Liver (tissue), 9 donors: Measurements from ENCODE around the gene LSR. TPM values are rescaled to one million over a fixed set of nuclear protein-coding genes. Genes with fewer than 3 reads are reported as not detected.

Experiments
- DNase-seq: peaks from one replicate; pipeline ENCODE4 v3.0.0-alpha.2; 2017; ENCODE audit warnings: low spot score
- H3K27ac ChIP-seq, 2 donors: one replicate each; pipeline ENCODE4 v1.7.0; 2013; ENCODE audit warnings: inconsistent platforms in 2 of 2, low read length in 2 of 2, control low read depth in 1 of 2, low read depth in 1 of 2, mild to moderate bottlenecking in 1 of 2
- H3K27me3 ChIP-seq, 4 donors: one replicate each; pipeline versions ENCODE4 v1.6.1 to v1.7.0; 2013; ENCODE audit warnings: low read length in 3 of 4, inconsistent platforms in 1 of 4, mild to moderate bottlenecking in 1 of 4, moderate library complexity in 1 of 4; ENCODE audit not compliant: control insufficient read depth in 4 of 4, insufficient read depth in 4 of 4
- H3K36me3 ChIP-seq, 4 donors: one replicate each; pipeline versions ENCODE4 v1.6.1 to v1.7.0; 2013; ENCODE audit warnings: low read length in 3 of 4, mild to moderate bottlenecking in 3 of 4, low read depth in 1 of 4, moderate library complexity in 1 of 4; ENCODE audit not compliant: control insufficient read depth in 4 of 4, insufficient read depth in 3 of 4
- H3K4me1 ChIP-seq, 4 donors: one replicate each; pipeline versions ENCODE4 v1.6.1 to v1.7.0; 2013; ENCODE audit warnings: low read length in 3 of 4, mild to moderate bottlenecking in 3 of 4, moderate library complexity in 1 of 4; ENCODE audit not compliant: control insufficient read depth in 4 of 4, insufficient read depth in 4 of 4
- H3K4me3 ChIP-seq, 3 donors: one replicate each; pipeline versions ENCODE4 v1.6.1 to v1.7.0; 2013; ENCODE audit warnings: low read length in 3 of 3, control low read depth in 1 of 3, low read depth in 1 of 3, mild to moderate bottlenecking in 1 of 3
- H3K9ac ChIP-seq, 2 donors: one replicate each; pipeline ENCODE4 v1.7.0; 2013; ENCODE audit warnings: low read length in 2 of 2, mild to moderate bottlenecking in 2 of 2, moderate library complexity in 2 of 2, control low read depth in 1 of 2, low read depth in 1 of 2
- H3K9me3 ChIP-seq, 4 donors: one replicate each; pipeline versions ENCODE4 v1.6.1 to v1.7.0; 2013; ENCODE audit warnings: low read length in 3 of 4; ENCODE audit not compliant: control insufficient read depth in 4 of 4
- ATF3 ChIP-seq: IDR thresholded peaks from 2 replicates; pipeline ENCODE4 v1.6.1; 2016; ENCODE audit warnings: antibody characterized with exemption
- CTCF ChIP-seq: fragments of 150-350 bp; IDR thresholded peaks from 2 replicates; pipeline ENCODE4 v1.5.1; 2017; ENCODE audit warnings: improper control_type of control experiment, low read depth, low read length; ENCODE audit not compliant: missing input control
- EGR1 ChIP-seq, 2 donors: IDR thresholded peaks; 2 replicates each; pipeline ENCODE4 v1.6.1; 2016 to 2018; ENCODE audit warnings: antibody characterized with exemption in 2 of 2, low read depth in 2 of 2
- FOXA1 ChIP-seq: IDR thresholded peaks from 2 replicates; pipeline ENCODE4 v1.6.1; 2016; ENCODE audit warnings: antibody characterized with exemption
- FOXA2 ChIP-seq: IDR thresholded peaks from 2 replicates; pipeline ENCODE4 v1.6.1; 2016; ENCODE audit warnings: antibody characterized with exemption
- GABPA ChIP-seq, 2 donors: IDR thresholded peaks in 1 of 2; conservative IDR thresholded peaks in 1 of 2; 2 replicates each; pipeline ENCODE4 v1.6.1; 2016; ENCODE audit warnings: antibody characterized with exemption in 2 of 2, mild to moderate bottlenecking in 1 of 2, moderate library complexity in 1 of 2
- HNF4A ChIP-seq, 2 donors: conservative IDR thresholded peaks; 2 replicates each; pipeline ENCODE4 v1.6.1; 2016; ENCODE audit warnings: antibody characterized with exemption in 2 of 2, mild to moderate bottlenecking in 2 of 2
- HNF4G ChIP-seq: IDR thresholded peaks from 2 replicates; pipeline ENCODE4 v1.6.1; 2016; ENCODE audit warnings: antibody characterized with exemption
- JUND ChIP-seq, 2 donors: IDR thresholded peaks; 2 replicates each; pipeline ENCODE4 v1.6.1; 2016; ENCODE audit warnings: antibody characterized with exemption in 2 of 2
- MAX ChIP-seq: IDR thresholded peaks from 2 replicates; pipeline ENCODE4 v1.6.1; 2016; ENCODE audit warnings: antibody characterized with exemption
- NR2F2 ChIP-seq: IDR thresholded peaks from 2 replicates; pipeline ENCODE4 v1.6.1; 2016; ENCODE audit warnings: antibody characterized with exemption
- RAD21 ChIP-seq, 2 donors: IDR thresholded peaks; 2 replicates each; pipeline ENCODE4 v1.6.1; 2016; ENCODE audit warnings: antibody characterized with exemption in 2 of 2, mild to moderate bottlenecking in 2 of 2
- REST ChIP-seq: IDR thresholded peaks from 2 replicates; pipeline ENCODE4 v1.6.1; 2016; ENCODE audit warnings: antibody characterized with exemption, mild to moderate bottlenecking
- RXRA ChIP-seq, 2 donors: IDR thresholded peaks; 2 replicates each; pipeline ENCODE4 v1.6.1; 2017 to 2018; ENCODE audit warnings: antibody characterized with exemption in 2 of 2, mild to moderate bottlenecking in 1 of 2
- SP1 ChIP-seq: IDR thresholded peaks from 2 replicates; pipeline ENCODE4 v1.6.1; 2018; ENCODE audit warnings: antibody characterized with exemption, mild to moderate bottlenecking
- TAF1 ChIP-seq: conservative IDR thresholded peaks from 2 replicates; pipeline ENCODE4 v1.6.1; 2016; ENCODE audit warnings: antibody characterized with exemption, mild to moderate bottlenecking
- YY1 ChIP-seq: IDR thresholded peaks from 2 replicates; pipeline ENCODE4 v1.6.1; 2016; ENCODE audit warnings: antibody characterized with exemption, mild to moderate bottlenecking
- ZBTB33 ChIP-seq: IDR thresholded peaks from 2 replicates; pipeline ENCODE4 v1.6.1; 2016; ENCODE audit warnings: antibody characterized with exemption
- WGBS: extraction: QIAGEN DNeasy Blood & Tissue Kit; methylation state at CpG from one replicate; pipeline ENCODE4 v1.1.7; 2013; 5-methylcytosine and 5-hydroxymethylcytosine counted together
- polyA plus RNA-seq, 2 donors: library from polyadenylated mRNA; stranded (reverse) in 1 of 2; unstranded in 1 of 2; fragments of 200-250 nt in 1 of 2; fragments of >200 nt in 1 of 2; fragmentation: Nextera tagmentation in 1 of 2; extraction: Ambion mirVana in 1 of 2; gene quantifications; one replicate each; pipeline versions ENCODE4 v1.2.1 to v1.2.3, GENCODE V29; 2013 to 2015
- total RNA-seq, 2 donors: library from RNA; depleted of rRNA; stranded (reverse); fragments of >200 nt; gene quantifications; one replicate each; pipeline ENCODE4 v1.2.3, GENCODE V29; 2014
- donor health status: healthy.
- donor health status: healthy.
- donor health status: healthy.
- donor health status: healthy.
- donor health status: healthy.

LSR gene
- total and polyA plus RNA-seq, 4 donors, result 33.7 to 150 (median 48.0) TPM

- TF ChIP-seq EGR1 (IDR thresholded peaks at IDR 0.05; ENCODE audit: low read depth in 2 of 2) (no peak), RAD21 (IDR thresholded peaks at IDR 0.05) (no peak), HNF4G (no peak)
Observed at GRCh38 chr19:35314031-35314430, 65.2 kb downstream of the LSR start (continued).

- no peaks in the 10 kb centered on the region for H3K9me3 ChIP-seq
- no peak overlapping the region for H3K27ac ChIP-seq
- no peak for TF ChIP-seq ZBTB33
- TF ChIP-seq GABPA (IDR thresholded peaks at IDR 0.05 in 1 of 2, conservative IDR thresholded peaks at IDR 0.05 in 1 of 2), result no peak
- TF ChIP-seq HNF4A (conservative IDR thresholded peaks at IDR 0.05), result no peak
- no peak for TF ChIP-seq NR2F2
- no peak for TF ChIP-seq CTCF
- no peak for TF ChIP-seq FOXA2
- no peak for TF ChIP-seq JUND (IDR thresholded peaks at IDR 0.05)
- TF ChIP-seq RXRA (IDR thresholded peaks at IDR 0.05), result no peak
- no peak for TF ChIP-seq FOXA1
- no peak for TF ChIP-seq TAF1
- no peak for TF ChIP-seq RAD21 (IDR thresholded peaks at IDR 0.05)
- TF ChIP-seq HNF4G, result no peak
- TF ChIP-seq SP1, result no peak
- no peak for TF ChIP-seq MAX
- TF ChIP-seq EGR1 (IDR thresholded peaks at IDR 0.05; ENCODE audit: low read depth in 2 of 2), result no peak
- no peak for TF ChIP-seq REST
- no peak for TF ChIP-seq ATF3
- no peak for TF ChIP-seq YY1
- H3K4me1 ChIP-seq, result peaks cover 0 to 2% (median under 1%) of the 10 kb centered on the region in 4 donors
- no peak overlapping the region for H3K4me3 ChIP-seq
- no peaks in the 10 kb centered on the region for H3K36me3 ChIP-seq
- no peak for DNase-seq
- no peaks in the 10 kb centered on the region for H3K27me3 ChIP-seq
- 91% methylated on average over 10 of the region's 10 CpGs for WGBS
- H3K9ac ChIP-seq, result no peak overlapping the region
Observed at GRCh38 chr19:35314858-35315470, 66.2 kb downstream of the LSR start.
